AG09309 (cell line): ENCODE results near the gene USP53.

Source experiments
- DNase-seq: peaks from one replicate; pipeline ENCODE4 v3.0.0-alpha.2; 2010; ENCODE audit warnings: low read depth
- H3K4me3 ChIP-seq: 2 replicates; pipeline ENCODE4 v1.5.1; 2011; ENCODE audit warnings: mild to moderate bottlenecking, low read depth, low read length, moderate library complexity; ENCODE audit not compliant: control insufficient read depth
- TF ChIP-seq, protein P1 (sequence below): IDR thresholded peaks from 2 replicates; pipeline ENCODE4 v1.5.1; 2011; ENCODE audit warnings: mild to moderate bottlenecking, low read depth, low read length, inconsistent platforms; ENCODE audit not compliant: insufficient read depth, control insufficient read depth; ENCODE audit errors: missing control alignments

USP53 gene

DNA sequence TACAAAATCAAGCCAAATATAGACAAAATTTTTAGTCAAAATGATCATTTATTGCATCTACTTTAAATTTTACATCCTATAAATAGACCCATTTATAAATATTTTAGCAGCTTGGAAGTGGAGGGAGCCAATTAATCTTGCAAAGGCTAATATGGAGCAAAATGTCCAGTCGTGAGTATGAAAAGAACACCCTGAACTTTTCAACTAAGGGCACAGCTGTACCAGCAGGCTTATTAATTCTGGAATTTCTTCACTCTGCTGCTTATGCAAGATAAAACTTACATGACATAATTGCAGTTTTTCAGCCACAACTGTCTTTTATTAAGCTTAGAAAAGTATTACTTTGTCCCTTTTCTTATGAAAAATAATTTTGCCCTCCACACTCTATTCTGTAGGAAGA is 22.9 kb upstream of the USP53 start:
- no peak overlapping the region for H3K4me3 ChIP-seq
- TF ChIP-seq, protein P1, sequence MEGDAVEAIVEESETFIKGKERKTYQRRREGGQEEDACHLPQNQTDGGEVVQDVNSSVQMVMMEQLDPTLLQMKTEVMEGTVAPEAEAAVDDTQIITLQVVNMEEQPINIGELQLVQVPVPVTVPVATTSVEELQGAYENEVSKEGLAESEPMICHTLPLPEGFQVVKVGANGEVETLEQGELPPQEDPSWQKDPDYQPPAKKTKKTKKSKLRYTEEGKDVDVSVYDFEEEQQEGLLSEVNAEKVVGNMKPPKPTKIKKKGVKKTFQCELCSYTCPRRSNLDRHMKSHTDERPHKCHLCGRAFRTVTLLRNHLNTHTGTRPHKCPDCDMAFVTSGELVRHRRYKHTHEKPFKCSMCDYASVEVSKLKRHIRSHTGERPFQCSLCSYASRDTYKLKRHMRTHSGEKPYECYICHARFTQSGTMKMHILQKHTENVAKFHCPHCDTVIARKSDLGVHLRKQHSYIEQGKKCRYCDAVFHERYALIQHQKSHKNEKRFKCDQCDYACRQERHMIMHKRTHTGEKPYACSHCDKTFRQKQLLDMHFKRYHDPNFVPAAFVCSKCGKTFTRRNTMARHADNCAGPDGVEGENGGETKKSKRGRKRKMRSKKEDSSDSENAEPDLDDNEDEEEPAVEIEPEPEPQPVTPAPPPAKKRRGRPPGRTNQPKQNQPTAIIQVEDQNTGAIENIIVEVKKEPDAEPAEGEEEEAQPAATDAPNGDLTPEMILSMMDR = no peak
- no peak for DNase-seq

DNA sequence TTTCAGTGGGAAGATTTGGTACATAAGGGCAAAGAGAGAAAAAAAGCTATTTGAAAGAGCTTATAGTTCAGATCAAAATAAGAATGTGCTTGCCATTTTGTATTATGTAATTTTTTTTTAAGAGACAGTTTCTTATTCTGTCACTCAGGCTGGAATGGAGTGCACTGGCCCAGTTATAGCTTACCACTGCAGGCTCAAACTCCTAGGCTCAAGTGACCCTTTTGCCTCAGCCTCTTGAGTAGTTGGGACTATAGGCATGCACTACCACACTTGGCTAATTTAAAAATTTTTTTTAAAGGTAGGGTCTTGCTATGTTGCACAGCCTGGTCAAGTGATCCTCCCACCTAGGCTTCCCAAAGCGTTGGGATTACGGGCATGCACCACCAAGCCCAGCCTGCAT is 22.2 kb upstream of the USP53 start:
- DNase-seq = no peak
- TF ChIP-seq, protein P1 = no peak
- no peak overlapping the region for H3K4me3 ChIP-seq

DNA sequence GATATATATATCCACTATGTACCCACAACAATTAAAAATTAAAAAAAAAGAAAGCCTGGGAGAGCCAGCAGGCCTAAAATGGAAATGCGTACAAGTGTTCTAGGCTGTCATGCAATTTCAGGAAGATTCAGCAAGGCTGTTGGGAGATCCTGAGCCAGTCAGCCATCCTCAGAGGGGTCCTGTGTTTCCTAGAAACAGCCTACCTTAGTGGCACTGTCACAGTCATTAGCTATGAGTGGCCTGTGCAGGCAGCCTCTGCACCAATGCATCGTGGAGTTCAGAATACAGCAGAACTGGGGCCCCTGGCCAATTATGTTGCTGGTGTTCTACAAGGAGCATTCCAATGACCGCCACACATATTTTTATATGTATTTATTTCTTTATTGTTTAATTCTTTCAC is 21.0 kb upstream of the USP53 start:
- H3K4me3 ChIP-seq = no peak overlapping the region
- TF ChIP-seq, protein P1 = no peak
- no peak for DNase-seq

DNA sequence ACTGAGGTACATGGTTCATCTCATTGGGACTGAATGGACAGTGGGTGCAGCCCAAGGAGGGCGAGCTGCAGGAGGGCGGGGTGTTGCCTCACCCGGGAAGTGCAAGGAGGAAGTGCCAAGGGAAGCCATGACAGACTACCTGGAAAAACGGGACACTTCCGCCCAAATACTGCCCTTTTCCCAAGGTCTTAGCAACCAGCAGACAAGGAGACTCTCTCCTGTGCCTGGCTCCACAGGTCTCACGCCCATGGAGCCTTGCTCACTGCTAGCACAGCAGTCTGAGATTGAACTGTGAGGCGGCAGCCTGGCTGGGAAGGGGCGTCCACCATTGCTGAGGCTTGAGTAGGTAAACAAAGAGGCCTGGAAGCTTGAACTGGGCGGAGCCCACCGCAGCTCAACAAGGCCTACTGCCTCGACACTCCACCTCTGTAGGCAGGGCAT is 14.7 kb upstream of the USP53 start:
- no peak overlapping the region for H3K4me3 ChIP-seq

DNA sequence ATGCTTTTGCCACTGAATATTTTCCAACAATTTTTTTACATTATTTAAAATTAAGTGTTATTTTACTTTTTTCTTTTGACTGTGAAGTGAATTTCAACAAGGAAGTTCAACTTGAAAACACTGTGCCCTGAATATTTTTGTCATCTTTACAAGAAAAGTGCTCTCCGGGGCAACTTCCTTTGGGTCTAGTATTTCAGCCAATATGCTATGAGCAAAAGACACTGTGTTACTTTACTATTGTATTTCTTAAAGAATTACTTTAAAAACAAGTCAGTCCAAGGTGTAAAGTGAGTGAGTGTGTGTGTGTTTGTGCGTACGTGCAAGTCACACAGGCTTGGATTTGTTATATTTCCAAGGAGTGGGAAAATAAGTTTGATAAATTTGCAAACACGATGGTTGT is 7.6 kb upstream of the USP53 start:
- no peak for DNase-seq
- TF ChIP-seq, protein P1 = no peak

More for the DNA sequence above, 14.7 kb upstream of the USP53 start:
- no peak for DNase-seq
- TF ChIP-seq, protein P1 = no peak

DNA sequence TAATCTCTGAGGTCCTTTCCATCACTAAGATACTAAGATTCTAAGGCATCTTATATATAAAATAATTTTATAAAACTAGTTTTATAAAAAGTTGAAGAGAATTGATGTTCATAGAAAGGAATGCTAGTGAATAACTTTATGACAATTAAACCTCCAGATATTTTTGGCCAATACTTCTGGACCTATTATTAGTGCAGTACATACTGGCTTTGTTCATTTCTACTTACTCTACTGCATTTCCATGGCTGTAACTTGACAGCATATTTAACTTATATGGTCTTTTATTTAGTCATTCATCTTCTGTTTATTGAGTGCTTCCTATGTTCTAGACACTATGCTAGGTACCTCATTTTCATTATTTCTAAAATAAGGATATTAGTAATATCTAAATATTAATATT is 6.8 kb upstream of the USP53 start:
- DNase-seq = no peak
- no peak overlapping the region for H3K4me3 ChIP-seq
- TF ChIP-seq, protein P1 = no peak

More for the DNA sequence above, 7.6 kb upstream of the USP53 start:
- no peak overlapping the region for H3K4me3 ChIP-seq

DNA sequence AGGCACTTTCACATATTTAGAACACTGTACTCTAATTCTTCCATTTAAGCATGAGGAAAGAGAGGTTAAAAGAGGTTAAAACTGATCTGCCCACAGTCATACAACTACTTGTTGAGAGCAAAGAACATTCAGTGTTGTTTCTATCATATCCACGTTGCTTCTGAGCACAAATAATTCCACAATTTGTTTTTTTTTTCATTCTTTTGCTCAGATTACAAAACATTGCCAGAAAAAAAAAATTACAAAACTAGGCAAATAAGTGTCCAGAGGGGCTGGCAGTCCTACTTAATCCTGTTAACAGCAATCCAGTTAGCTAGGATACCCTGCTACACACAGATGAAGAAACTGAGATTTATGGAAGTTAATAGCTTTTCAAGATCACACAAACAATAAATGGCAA is 6.3 kb upstream of the USP53 start:
- no peak overlapping the region for H3K4me3 ChIP-seq
- DNase-seq = no peak
- TF ChIP-seq, protein P1 = no peak
